Measurements from ENCODE around the gene LRFN4.
A peak's percentile ranks its signal among the peaks of the same experiment; 100 is the strongest.

LRFN4 gene

DNA sequence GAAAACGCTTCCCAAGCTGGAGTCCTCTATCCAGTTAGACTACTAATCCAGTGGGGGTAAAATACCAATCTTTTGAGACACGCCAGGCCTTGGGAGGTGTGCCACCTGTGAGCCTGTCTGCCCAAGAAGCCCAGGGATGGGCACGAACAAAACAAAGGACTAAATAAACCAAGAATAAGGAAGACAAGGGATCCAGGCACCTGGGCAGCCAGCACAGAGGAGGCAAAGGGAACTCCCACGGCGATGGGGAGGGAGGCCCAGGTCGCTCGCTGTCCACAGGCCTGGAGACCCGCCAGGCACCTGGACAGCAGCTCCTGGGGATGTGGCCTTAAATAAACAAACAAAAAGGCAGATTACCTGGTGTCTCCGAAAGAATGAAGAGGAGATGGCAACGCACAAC lies 31.4 kb downstream of the LRFN4 start:
- DNase-seq (ENCODE audit: low read depth in 4 of 4, low spot score in 1 of 4): no peak

DNA sequence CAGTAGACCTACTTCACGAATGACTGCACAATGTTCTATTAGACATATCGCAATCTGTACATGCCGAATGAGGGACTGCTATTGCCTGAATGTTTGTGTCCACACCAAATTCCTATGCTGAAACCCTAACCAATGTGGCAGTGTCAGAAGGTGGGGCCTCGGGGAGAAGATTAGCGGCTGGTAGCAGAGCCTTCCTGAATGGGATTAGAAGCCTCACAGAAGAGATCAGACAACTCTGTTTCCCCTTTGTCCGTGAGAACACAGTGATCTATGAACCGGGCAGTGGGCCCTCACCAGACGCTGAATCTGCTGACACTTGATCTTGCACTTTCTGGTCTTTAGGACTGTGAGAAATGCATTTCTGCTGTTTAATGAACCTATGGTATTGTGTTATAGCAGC lies 33.1 kb downstream of the LRFN4 start:
- no peak for DNase-seq (ENCODE audit: low read depth in 4 of 4, low spot score in 1 of 4)

DNA sequence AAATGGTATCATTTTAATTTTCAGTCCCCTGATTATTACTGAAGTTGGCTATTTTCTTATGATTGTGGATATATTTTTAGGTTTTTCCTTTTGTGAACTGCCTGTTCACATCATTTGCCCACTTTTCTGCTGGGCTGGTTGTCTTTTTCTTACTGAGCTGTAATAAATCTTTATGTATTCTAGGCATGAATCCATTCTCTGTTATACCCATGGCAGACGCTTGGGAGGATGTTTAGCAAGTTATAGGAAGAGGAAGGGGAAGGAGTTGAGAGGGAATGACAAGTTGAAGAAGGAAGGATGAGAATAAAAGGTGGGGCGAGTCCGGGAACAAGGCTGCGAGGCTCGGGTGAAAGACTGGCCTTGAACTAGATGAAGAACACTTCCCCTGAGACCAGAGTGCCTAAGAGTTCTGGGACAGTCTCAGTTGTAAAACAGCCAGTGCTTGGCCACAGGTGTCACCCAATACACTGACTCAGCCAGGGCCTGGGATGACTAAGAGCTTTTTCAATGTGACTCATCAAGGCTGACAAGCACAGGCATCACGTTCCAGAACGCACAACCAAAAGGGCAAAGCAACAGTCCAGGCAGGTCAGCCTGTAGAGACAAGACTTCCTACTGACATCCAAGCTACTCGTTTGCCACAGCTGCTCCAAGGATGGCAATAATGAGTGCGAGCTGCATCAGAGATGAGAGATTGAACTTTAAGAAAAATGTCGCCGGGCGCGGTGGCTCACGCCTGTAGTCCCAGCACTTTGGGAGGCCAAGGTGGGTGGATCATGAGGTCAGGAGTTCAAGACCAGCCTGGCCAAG lies 35.2 kb downstream of the LRFN4 start:
- DNase-seq (ENCODE audit: low read depth in 4 of 4, low spot score in 1 of 4): peak in 3 of 4 experiments; percentile 11 to 64 (median 29)

DNA sequence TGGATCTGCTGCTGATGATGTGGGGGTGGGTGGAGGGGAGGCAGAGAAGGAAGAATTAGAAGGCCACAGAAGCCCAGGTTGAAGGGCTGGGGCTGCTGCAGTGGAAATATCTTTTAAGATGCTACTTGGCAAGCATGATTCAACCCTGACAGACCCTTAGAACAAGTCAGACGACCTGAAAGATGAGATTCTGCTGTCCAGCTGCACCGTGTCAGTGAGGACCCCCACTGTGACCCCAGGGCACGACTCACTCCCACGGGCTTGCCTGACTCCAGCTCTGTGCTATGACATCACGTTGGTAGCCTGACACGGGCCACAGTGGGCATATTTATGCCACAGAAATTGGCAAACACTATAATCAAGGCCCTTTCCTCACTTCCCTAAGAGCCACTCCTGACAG lies 36.0 kb downstream of the LRFN4 start:
- no peak for DNase-seq (ENCODE audit: low read depth in 4 of 4, low spot score in 1 of 4)

DNA sequence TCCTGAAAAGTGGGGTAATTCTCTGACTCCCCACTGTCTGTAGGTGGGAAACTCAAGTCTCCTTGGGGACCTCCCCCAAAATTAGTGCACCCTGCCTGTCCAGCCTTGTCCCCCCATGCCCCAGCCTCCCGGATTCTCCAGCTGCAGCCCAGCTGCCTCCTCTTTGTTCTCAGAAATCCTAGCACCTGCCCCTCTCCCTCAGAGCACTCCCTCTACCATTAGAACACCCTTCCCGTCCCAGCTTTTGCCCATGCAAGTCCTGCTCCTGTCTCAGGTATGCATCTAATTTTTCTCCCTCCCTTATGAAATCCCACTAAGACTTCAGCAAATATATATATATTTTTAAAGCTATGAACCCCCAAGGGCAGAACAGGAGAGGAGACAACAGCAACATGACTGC lies 37.3 kb downstream of the LRFN4 start:
- no peak for DNase-seq (ENCODE audit: low read depth in 4 of 4, low spot score in 1 of 4)

DNA sequence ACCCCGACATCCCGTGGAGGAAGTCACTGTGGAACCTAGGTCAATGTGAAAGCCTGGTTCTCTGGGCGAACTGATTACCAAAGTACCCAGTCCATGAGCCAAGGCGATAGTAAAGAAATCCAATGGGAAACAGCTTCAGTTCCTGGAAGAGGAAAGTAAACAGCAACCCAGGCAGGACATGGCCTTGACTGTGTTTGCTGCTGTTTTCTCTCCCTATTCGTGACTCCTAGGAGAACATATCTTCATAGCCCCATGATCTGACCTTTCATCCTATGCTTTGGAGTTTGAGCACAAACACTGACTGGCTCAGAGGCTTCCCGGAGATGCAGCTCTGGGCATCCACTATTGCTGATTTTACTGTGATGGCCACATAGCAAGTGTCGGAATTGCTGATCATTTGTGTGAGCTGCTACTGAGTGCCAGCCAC lies 45.1 kb downstream of the LRFN4 start:
- DNase-seq (ENCODE audit: low read depth in 4 of 4, low spot score in 1 of 4): no peak

DNA sequence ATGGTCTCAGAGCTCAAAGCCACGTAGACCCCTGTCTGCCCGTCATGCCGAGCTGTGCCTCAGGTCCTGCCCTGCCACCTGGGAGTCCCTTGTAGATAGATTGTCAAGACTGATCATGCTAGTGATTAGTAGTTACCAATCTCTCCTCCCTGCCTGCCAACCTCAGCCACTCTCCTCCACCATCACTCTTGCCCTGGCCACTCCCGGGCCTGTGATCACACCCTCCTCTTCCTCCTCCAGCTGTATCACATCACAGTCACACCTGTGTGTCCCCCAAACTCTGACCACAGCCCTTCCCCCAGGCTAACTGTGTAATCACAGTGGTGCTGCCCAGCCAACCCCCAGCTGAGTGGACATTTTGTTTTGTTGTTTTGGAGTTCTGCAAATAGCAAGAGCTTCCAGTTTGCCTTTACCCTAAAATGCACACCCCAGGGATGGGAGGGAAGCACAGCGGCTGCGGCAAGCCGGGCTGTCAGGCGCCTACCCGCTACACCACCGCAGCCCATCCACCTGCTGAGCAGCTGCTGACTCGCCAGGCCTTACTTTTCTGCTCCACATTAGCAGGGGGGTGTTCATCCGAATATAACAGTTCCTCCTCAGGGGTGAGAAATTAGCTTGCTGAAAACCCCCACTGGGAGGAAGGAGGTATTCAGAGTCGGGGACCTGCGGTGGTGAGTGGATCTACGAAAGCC lies 45.8 kb downstream of the LRFN4 start:
- no peak for DNase-seq (ENCODE audit: low read depth in 4 of 4, low spot score in 1 of 4)

DNA sequence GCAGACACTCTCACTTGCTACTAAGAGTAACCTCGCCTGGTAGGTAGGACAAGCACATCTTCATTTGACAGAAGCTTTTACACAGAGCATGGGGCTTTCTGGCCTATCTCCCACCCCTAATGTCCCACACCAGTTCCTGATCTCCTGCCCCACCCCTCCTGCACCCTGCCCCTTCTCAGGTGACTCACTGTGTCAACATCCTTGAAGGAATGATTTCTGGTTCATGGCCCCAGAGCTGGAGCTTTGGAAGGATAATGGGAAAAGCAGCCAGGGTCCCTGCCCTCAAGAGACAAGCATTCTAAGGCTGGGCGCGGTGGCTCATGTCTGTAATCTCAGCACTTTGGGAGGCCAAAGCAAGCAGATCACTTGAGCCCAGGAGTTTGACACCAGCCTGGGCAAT lies 47.2 kb downstream of the LRFN4 start:
- DNase-seq (ENCODE audit: low read depth in 4 of 4, low spot score in 1 of 4): no peak

DNA sequence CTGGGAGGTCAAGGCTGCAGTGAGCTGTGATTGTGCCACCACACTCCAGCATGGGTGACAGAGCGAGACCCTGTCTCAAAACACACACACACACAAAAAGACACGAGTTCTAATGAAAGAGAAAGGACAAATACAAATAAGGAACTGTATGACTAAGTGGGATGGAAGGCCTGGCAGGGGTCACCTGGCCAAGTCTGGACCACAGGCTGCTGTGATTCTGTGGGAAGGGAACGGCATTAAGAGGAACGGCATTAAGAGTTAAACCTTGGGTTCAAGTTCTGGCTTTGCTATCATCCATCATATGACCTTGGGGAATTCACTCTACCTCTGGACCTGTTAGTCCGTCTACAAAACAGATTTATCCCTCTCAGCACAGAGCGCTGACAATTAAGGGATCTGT lies 47.7 kb downstream of the LRFN4 start:
- no peak for DNase-seq (ENCODE audit: low read depth in 4 of 4, low spot score in 1 of 4)

DNA sequence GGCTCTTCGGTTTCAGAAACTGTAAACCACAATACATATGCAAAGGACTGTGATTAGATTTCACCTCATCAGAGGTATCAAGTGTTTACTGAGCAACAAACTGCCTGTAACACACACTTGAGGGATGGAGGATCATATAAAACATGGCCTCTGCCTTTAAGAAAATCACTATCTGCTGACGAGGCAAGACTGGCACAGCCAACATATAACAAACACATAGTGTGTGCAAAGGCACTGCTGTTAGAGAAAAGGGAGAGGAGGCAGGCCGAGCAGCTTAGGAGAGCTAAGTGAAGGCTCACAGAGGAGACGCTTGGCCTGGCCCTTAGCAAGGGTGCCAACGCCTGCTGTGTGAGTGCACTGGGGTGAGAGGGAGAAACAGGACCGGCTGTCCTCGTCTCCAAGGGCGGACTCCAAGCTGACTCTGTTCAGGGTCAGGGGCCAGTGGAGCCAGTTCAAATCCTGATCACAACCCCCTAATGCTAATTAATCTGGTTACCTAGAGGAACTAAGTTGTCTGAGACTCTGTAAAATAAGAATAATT lies 48.2 kb downstream of the LRFN4 start:
- no peak for DNase-seq (ENCODE audit: low read depth in 4 of 4, low spot score in 1 of 4)

DNA sequence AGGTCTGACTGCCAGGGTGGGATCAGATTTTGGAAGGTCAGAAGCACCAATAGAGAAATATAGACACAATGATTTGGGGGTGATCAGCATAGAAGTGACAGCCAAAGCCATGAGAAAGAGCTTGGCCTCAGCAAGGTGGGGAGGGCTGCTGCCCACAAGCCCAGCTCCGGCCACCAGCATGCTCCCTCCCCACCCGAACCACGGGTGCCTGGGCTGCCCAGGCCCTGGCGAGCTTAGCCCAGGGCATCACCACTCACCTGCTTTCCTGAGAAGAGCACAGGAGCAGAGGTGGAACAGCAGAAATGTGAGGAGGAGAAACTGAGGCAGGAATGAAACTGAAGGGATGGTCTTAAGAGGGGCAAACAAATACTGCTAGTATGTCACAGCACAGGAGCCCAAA lies 48.8 kb downstream of the LRFN4 start:
- DNase-seq (ENCODE audit: low read depth in 4 of 4, low spot score in 1 of 4): no peak

DNA sequence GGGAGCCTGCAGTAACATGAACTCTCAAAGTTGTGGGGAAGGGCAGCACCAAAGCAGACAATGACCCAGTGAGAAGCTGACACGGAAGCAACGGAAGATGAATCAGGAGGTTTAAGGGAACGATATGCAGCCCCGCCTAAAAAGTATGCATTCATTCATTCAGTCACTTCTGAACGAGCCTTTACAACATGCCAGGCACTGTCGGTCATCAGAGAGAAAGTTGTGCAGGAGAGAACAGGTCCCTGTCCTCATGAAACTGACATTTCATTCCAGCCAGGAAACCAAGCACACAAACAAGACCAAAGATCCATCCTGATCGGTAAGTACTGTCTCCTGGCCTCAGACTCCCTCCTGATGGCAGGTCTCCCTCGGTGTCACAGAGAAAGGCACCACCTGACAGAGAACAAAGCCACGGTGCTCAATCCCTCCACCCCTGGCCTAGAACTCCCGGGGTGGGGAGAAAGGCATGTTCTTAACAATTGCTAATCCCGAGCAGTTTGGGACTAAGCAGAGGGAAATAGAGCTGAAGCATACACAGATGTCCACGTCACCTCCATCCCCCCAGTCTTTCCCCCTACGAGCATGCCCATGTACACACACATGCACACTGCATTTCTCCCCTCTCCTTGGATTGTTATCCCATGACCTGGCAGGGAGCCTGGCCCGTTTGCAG lies 49.3 kb downstream of the LRFN4 start:
- no peak for DNase-seq (ENCODE audit: low read depth in 4 of 4, low spot score in 1 of 4)

DNA sequence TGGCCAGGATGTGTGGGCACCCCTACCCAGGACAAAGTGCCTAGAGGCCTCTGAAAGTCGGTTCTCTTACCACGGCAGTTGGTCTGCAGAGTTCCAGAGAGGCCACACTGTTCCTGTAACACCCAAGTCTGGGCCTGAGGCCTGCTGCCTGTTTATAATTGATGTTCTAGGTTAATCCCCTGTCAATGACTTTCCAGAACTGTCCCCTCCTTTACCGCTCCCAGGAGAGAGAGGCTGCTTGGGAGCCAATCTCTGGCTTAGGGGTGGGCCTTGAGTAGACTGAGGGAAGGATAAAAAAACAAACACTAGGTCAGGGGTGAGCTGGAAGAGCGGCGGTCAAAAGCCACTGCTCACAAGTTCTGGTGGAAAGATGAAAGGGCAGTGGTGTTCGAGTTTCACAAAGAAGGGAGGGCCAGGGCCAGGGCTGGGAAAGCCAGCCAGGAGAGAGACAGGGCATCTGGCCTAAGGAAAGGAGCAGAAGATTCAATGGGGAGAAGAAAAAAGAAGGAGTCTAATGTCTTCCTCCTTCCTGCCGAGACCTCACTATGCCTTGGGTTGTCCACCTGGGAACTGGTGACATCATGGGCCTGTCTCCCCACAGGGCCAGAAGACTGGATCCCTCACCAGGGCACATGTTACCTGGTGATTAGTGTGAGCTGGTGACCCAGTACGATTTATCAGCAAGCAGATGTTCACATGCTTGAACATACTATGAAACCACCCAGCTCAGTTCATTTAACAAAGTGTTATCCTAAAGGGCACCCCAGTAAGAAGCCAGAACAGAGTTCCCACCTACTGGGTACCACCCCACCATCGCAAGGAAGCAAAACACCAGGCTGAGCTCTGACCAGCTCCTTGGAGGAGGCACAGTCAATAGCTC lies 51.1 kb downstream of the LRFN4 start:
- no peak for DNase-seq (ENCODE audit: low read depth in 4 of 4, low spot score in 1 of 4)

DNA sequence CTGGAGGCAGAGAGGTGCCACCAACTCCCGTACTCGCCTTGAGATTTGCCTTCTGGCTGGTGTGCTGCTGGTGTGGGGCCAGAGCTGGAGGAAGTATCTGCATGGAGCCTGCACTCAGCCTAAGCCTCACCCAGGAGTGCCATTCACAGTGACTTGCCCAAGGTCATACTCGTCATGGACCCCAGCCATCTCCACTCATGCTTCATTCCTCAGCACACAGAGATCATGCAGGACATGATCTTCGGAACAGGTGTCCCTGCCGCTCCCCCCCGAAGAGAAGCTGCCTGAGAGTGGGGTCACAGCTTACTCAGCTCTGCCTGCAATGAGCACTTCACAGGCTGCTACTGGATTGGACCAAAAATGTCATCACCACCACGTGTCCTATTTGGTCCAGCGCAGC lies 52.3 kb downstream of the LRFN4 start:
- DNase-seq (ENCODE audit: low read depth in 4 of 4, low spot score in 1 of 4): no peak

DNA sequence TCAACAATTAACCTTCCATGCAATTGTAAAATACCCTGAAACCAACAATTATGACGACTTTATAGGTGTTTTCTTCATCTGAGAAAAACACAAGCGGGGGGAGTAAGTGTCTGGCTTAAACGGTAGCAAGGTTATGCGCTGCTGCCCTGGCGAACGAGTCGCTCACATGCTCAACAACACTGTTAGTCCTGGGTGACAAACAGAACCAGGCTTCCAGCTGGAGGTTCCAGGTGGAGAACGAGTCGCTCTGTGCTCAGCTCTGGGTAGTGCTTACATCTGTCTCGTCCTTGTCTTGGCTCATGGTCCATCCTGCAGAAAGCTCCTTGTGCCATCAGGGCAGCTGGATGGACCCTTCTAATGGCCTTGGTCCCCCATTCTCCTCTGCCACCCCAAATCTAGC lies 53.2 kb downstream of the LRFN4 start:
- DNase-seq (ENCODE audit: low read depth in 4 of 4, low spot score in 1 of 4): no peak
